NCI-H748 treated with DMSO at 0.1 percent for 48 hours (cell line): ENCODE data around the gene FLT3LG.

Experiments
- DNase-seq: peaks from one replicate; lab custom pipeline; 2025; lab: John Stamatoyannopoulos, UW

Gene FLT3LG

GRCh38 chr19:49518033-49518432, 44.0 kb downstream of the FLT3LG start:
- DNase-seq: no peak

GRCh38 chr19:49520705-49521319, 46.8 kb downstream of the FLT3LG start:
- no peak for DNase-seq

GRCh38 chr19:49524812-49525455, 50.9 kb downstream of the FLT3LG start:
- DNase-seq: peak; percentile 10

GRCh38 chr19:49528211-49528771, 54.3 kb downstream of the FLT3LG start:
- DNase-seq: no peak

GRCh38 chr19:49530708-49531107, 56.7 kb downstream of the FLT3LG start:
- DNase-seq: no peak

- DNase-seq: peak; percentile 60
These were observed 59.8 kb downstream of the FLT3LG start for GRCh38 chr19:49533551-49534488.

- DNase-seq: no peak
These were observed 60.8 kb downstream of the FLT3LG start for GRCh38 chr19:49534632-49535385.
